Liver (tissue), 9 donors: Measurements from ENCODE around the gene NFIB. TPM values are rescaled to one million over a fixed set of nuclear protein-coding genes. Genes with fewer than 3 reads are reported as not detected.

Experiments
- DNase-seq: peaks from one replicate; pipeline ENCODE4 v3.0.0-alpha.2; 2017; ENCODE audit warnings: low spot score
- H3K27ac ChIP-seq, 2 donors: one replicate each; pipeline ENCODE4 v1.7.0; 2013; ENCODE audit warnings: inconsistent platforms in 2 of 2, low read length in 2 of 2, control low read depth in 1 of 2, low read depth in 1 of 2, mild to moderate bottlenecking in 1 of 2
- H3K27me3 ChIP-seq, 4 donors: one replicate each; pipeline versions ENCODE4 v1.6.1 to v1.7.0; 2013; ENCODE audit warnings: low read length in 3 of 4, inconsistent platforms in 1 of 4, mild to moderate bottlenecking in 1 of 4, moderate library complexity in 1 of 4; ENCODE audit not compliant: control insufficient read depth in 4 of 4, insufficient read depth in 4 of 4
- H3K36me3 ChIP-seq, 4 donors: one replicate each; pipeline versions ENCODE4 v1.6.1 to v1.7.0; 2013; ENCODE audit warnings: low read length in 3 of 4, mild to moderate bottlenecking in 3 of 4, low read depth in 1 of 4, moderate library complexity in 1 of 4; ENCODE audit not compliant: control insufficient read depth in 4 of 4, insufficient read depth in 3 of 4
- H3K4me1 ChIP-seq, 4 donors: one replicate each; pipeline versions ENCODE4 v1.6.1 to v1.7.0; 2013; ENCODE audit warnings: low read length in 3 of 4, mild to moderate bottlenecking in 3 of 4, moderate library complexity in 1 of 4; ENCODE audit not compliant: control insufficient read depth in 4 of 4, insufficient read depth in 4 of 4
- H3K4me3 ChIP-seq, 3 donors: one replicate each; pipeline versions ENCODE4 v1.6.1 to v1.7.0; 2013; ENCODE audit warnings: low read length in 3 of 3, control low read depth in 1 of 3, low read depth in 1 of 3, mild to moderate bottlenecking in 1 of 3
- H3K9ac ChIP-seq, 2 donors: one replicate each; pipeline ENCODE4 v1.7.0; 2013; ENCODE audit warnings: low read length in 2 of 2, mild to moderate bottlenecking in 2 of 2, moderate library complexity in 2 of 2, control low read depth in 1 of 2, low read depth in 1 of 2
- H3K9me3 ChIP-seq, 4 donors: one replicate each; pipeline versions ENCODE4 v1.6.1 to v1.7.0; 2013; ENCODE audit warnings: low read length in 3 of 4; ENCODE audit not compliant: control insufficient read depth in 4 of 4
- ATF3 ChIP-seq: IDR thresholded peaks from 2 replicates; pipeline ENCODE4 v1.6.1; 2016; ENCODE audit warnings: antibody characterized with exemption
- CTCF ChIP-seq: fragments of 150-350 bp; IDR thresholded peaks from 2 replicates; pipeline ENCODE4 v1.5.1; 2017; ENCODE audit warnings: improper control_type of control experiment, low read depth, low read length; ENCODE audit not compliant: missing input control
- EGR1 ChIP-seq, 2 donors: IDR thresholded peaks; 2 replicates each; pipeline ENCODE4 v1.6.1; 2016 to 2018; ENCODE audit warnings: antibody characterized with exemption in 2 of 2, low read depth in 2 of 2
- FOXA1 ChIP-seq: IDR thresholded peaks from 2 replicates; pipeline ENCODE4 v1.6.1; 2016; ENCODE audit warnings: antibody characterized with exemption
- FOXA2 ChIP-seq: IDR thresholded peaks from 2 replicates; pipeline ENCODE4 v1.6.1; 2016; ENCODE audit warnings: antibody characterized with exemption
- GABPA ChIP-seq, 2 donors: IDR thresholded peaks in 1 of 2; conservative IDR thresholded peaks in 1 of 2; 2 replicates each; pipeline ENCODE4 v1.6.1; 2016; ENCODE audit warnings: antibody characterized with exemption in 2 of 2, mild to moderate bottlenecking in 1 of 2, moderate library complexity in 1 of 2
- JUND ChIP-seq, 2 donors: IDR thresholded peaks; 2 replicates each; pipeline ENCODE4 v1.6.1; 2016; ENCODE audit warnings: antibody characterized with exemption in 2 of 2
- MAX ChIP-seq: IDR thresholded peaks from 2 replicates; pipeline ENCODE4 v1.6.1; 2016; ENCODE audit warnings: antibody characterized with exemption
- NR2F2 ChIP-seq: IDR thresholded peaks from 2 replicates; pipeline ENCODE4 v1.6.1; 2016; ENCODE audit warnings: antibody characterized with exemption
- REST ChIP-seq: IDR thresholded peaks from 2 replicates; pipeline ENCODE4 v1.6.1; 2016; ENCODE audit warnings: antibody characterized with exemption, mild to moderate bottlenecking
- SP1 ChIP-seq: IDR thresholded peaks from 2 replicates; pipeline ENCODE4 v1.6.1; 2018; ENCODE audit warnings: antibody characterized with exemption, mild to moderate bottlenecking
- TAF1 ChIP-seq: conservative IDR thresholded peaks from 2 replicates; pipeline ENCODE4 v1.6.1; 2016; ENCODE audit warnings: antibody characterized with exemption, mild to moderate bottlenecking
- YY1 ChIP-seq: IDR thresholded peaks from 2 replicates; pipeline ENCODE4 v1.6.1; 2016; ENCODE audit warnings: antibody characterized with exemption, mild to moderate bottlenecking
- ZBTB33 ChIP-seq: IDR thresholded peaks from 2 replicates; pipeline ENCODE4 v1.6.1; 2016; ENCODE audit warnings: antibody characterized with exemption
- WGBS: extraction: QIAGEN DNeasy Blood & Tissue Kit; methylation state at CpG from one replicate; pipeline ENCODE4 v1.1.7; 2013; 5-methylcytosine and 5-hydroxymethylcytosine counted together
- polyA plus RNA-seq, 2 donors: library from polyadenylated mRNA; stranded (reverse) in 1 of 2; unstranded in 1 of 2; fragments of 200-250 nt in 1 of 2; fragments of >200 nt in 1 of 2; fragmentation: Nextera tagmentation in 1 of 2; extraction: Ambion mirVana in 1 of 2; gene quantifications; one replicate each; pipeline versions ENCODE4 v1.2.1 to v1.2.3, GENCODE V29; 2013 to 2015
- total RNA-seq, 2 donors: library from RNA; depleted of rRNA; stranded (reverse); fragments of >200 nt; gene quantifications; one replicate each; pipeline ENCODE4 v1.2.3, GENCODE V29; 2014
- donor health status: healthy.
- donor health status: healthy.
- donor health status: healthy.
- donor health status: healthy.
- donor health status: healthy.

The NFIB gene
- total and polyA plus RNA-seq, 4 donors = 3.2 to 23.2 (median 8.0) TPM

GRCh38 chr9:14250794-14251153 lies 63.2 kb downstream of the NFIB start:
- peaks cover 2 to 16% (median 9%) of the 10 kb centered on the region in 4 donors for H3K4me1 ChIP-seq
- no peak for DNase-seq
- H3K9me3 ChIP-seq = no peaks in the 10 kb centered on the region
- H3K27ac ChIP-seq = peak overlapping the region; percentile 92 to 98
- TF ChIP-seq REST = no peak
- no peak overlapping the region for H3K4me3 ChIP-seq
- no peak overlapping the region for H3K9ac ChIP-seq
- 64% methylated on average over 1 of the region's 1 CpG for whole genome bisulfite sequencing
- H3K27me3 ChIP-seq = no peaks in the 10 kb centered on the region
- H3K36me3 ChIP-seq = no peaks in the 10 kb centered on the region

GRCh38 chr9:14249527-14249926 lies 64.4 kb downstream of the NFIB start:
- no peak overlapping the region for H3K27ac ChIP-seq
- 86% methylated on average over 2 of the region's 2 CpGs for WGBS
- no peaks in the 10 kb centered on the region for H3K9me3 ChIP-seq
- H3K4me1 ChIP-seq = peaks cover 2 to 16% (median 11%) of the 10 kb centered on the region in 4 donors
- H3K4me3 ChIP-seq = no peak overlapping the region
- no peak for DNase-seq
- H3K27me3 ChIP-seq = no peaks in the 10 kb centered on the region
- H3K36me3 ChIP-seq = no peaks in the 10 kb centered on the region
- no peak for TF ChIP-seq GABPA (IDR thresholded peaks at IDR 0.05 in 1 of 2, conservative IDR thresholded peaks at IDR 0.05 in 1 of 2)
- TF ChIP-seq FOXA2 = no peak
- no peak for TF ChIP-seq NR2F2
- TF ChIP-seq JUND (IDR thresholded peaks at IDR 0.05) = no peak
- no peak for TF ChIP-seq FOXA1
- no peak for TF ChIP-seq MAX
- TF ChIP-seq ATF3 = no peak
- no peak for TF ChIP-seq EGR1 (IDR thresholded peaks at IDR 0.05; ENCODE audit: low read depth in 2 of 2)
- no peak for TF ChIP-seq REST
- TF ChIP-seq ZBTB33 = no peak
- no peak for TF ChIP-seq TAF1
- TF ChIP-seq SP1 = no peak
- no peak for TF ChIP-seq CTCF
- TF ChIP-seq YY1 = no peak
- H3K9ac ChIP-seq = no peak overlapping the region
